22Rv1 (cell line): ENCODE data around the gene JADE1.

Experiments used
- CTCF ChIP-seq: fragments of 450-650 bp; IDR thresholded peaks from 2 replicates; pipeline ENCODE4 v1.5.1; 2017; ENCODE audit warnings: mild to moderate bottlenecking
- ZFX ChIP-seq: fragments of 450-650 bp; IDR thresholded peaks from 2 replicates; pipeline ENCODE4 v1.6.1; 2017; ENCODE audit warnings: antibody characterized with exemption, borderline replicate concordance

DNA sequence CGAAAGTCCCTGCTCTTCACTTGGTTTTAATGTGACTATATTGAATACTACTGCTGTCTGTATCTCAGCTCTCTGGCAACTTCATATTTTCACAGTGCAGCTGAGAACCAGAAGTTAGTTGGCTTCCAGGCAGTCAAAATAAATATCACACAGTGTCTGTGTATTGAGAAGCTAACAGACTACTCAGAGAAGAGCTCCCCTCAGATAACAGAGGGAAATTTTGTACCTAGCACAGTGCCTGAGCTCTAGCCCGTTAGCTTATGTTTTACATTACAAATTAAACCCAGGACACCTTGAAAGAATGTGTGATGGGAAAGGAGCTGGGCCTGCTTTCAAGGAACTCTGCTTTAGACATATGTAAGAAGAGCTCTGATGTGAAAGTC lies 22.7 kb downstream of the JADE1 start:
- TF ChIP-seq CTCF (no peak), ZFX (no peak)
